Activated CD4-positive, alpha-beta T cell treated with anti-CD3 and anti-CD28 coated beads for 4 hours (primary cell): Measurements from ENCODE around the gene LRRC7.

Experiments used
- DNase-seq, 2 donors: peaks; one replicate each; pipeline ENCODE4 v3.0.0-alpha.2; 2020

Gene LRRC7

GRCh38 chr1:70048336-70049094 lies 480.8 kb downstream of the LRRC7 start:
- DNase-seq = no peak

GRCh38 chr1:70051926-70052325 lies 484.2 kb downstream of the LRRC7 start:
- no peak for DNase-seq

GRCh38 chr1:70057500-70057899 lies 489.8 kb downstream of the LRRC7 start:
- DNase-seq = no peak

- no peak for DNase-seq
These were observed 493.5 kb downstream of the LRRC7 start for GRCh38 chr1:70061231-70061630.

GRCh38 chr1:70063861-70064260 lies 496.1 kb downstream of the LRRC7 start:
- no peak for DNase-seq

- DNase-seq = no peak
These were observed 499.0 kb downstream of the LRRC7 start for GRCh38 chr1:70066711-70067110.

GRCh38 chr1:70071601-70072000 lies 503.9 kb downstream of the LRRC7 start:
- no peak for DNase-seq

- no peak for DNase-seq
These were observed 504.6 kb downstream of the LRRC7 start for GRCh38 chr1:70072231-70072751.

- no peak for DNase-seq
These were observed 508.0 kb downstream of the LRRC7 start for GRCh38 chr1:70075761-70076160.

- no peak for DNase-seq
These were observed 509.3 kb downstream of the LRRC7 start for GRCh38 chr1:70077066-70077465.

GRCh38 chr1:70079546-70079945 lies 511.8 kb downstream of the LRRC7 start:
- DNase-seq = no peak

GRCh38 chr1:70083519-70083918 lies 515.8 kb downstream of the LRRC7 start:
- no peak for DNase-seq

- DNase-seq = no peak
These were observed 516.7 kb downstream of the LRRC7 start for GRCh38 chr1:70084314-70084915.

GRCh38 chr1:70085521-70085920 lies 517.8 kb downstream of the LRRC7 start:
- DNase-seq = no peak

- no peak for DNase-seq
These were observed 519.2 kb downstream of the LRRC7 start for GRCh38 chr1:70086897-70087296.

- DNase-seq = no peak
These were observed 522.4 kb downstream of the LRRC7 start for GRCh38 chr1:70090141-70090540.

GRCh38 chr1:70090875-70091274 lies 523.2 kb downstream of the LRRC7 start:
- DNase-seq = no peak

- DNase-seq = no peak
These were observed 524.1 kb downstream of the LRRC7 start for GRCh38 chr1:70091811-70092210.

GRCh38 chr1:70092526-70092925 lies 524.8 kb downstream of the LRRC7 start:
- no peak for DNase-seq

- DNase-seq = no peak
These were observed 525.7 kb downstream of the LRRC7 start for GRCh38 chr1:70093250-70093975.

- DNase-seq = no peak
These were observed 533.5 kb downstream of the LRRC7 start for GRCh38 chr1:70101231-70101630.

GRCh38 chr1:70101774-70102173 lies 534.1 kb downstream of the LRRC7 start:
- DNase-seq = no peak

- DNase-seq = no peak
These were observed 536.0 kb downstream of the LRRC7 start for GRCh38 chr1:70103770-70104169.

- DNase-seq = no peak
These were observed 541.5 kb downstream of the LRRC7 start for GRCh38 chr1:70109241-70109640.
